Testis (tissue), 2 donors: ENCODE measurements around the gene NLE1.

Experiments used
- CTCF ChIP-seq, 3 experiments: fragments of 450-650 bp in 2 of 3; fragments of 200-600 bp in 1 of 3; sonication (generic) in 1 of 3; IDR thresholded peaks; one replicate each; pipeline ENCODE4 v1.5.1; 2016 to 2019; ENCODE audit warnings: antibody characterized with exemption in 3 of 3, mild to moderate bottlenecking in 2 of 3, moderate library complexity in 1 of 3
- POLR2A ChIP-seq: fragments of 450-650 bp; IDR thresholded peaks from one replicate; pipeline ENCODE4 v1.6.1; 2017; ENCODE audit warnings: antibody characterized with exemption, mild to moderate bottlenecking, moderate library complexity

- no peak for TF ChIP-seq CTCF (IDR thresholded peaks at IDR 0.05)
- no peak for TF ChIP-seq POLR2A
These were observed 329 bp upstream of the NLE1 start for GRCh38 chr17:35142467-35142796.
